Right lobe of liver (tissue), 6 donors: Measurements from ENCODE around the gene ZNF275. TPM values are rescaled to one million over a fixed set of nuclear protein-coding genes. Genes with fewer than 3 reads are reported as not detected.

ENCODE experiments used
- ATAC-seq, 4 donors: fragments of 200-7000 bp; cut with Tn5 transposase; one replicate each; pipeline ENCODE4 v1.9.1; 2020; ENCODE audit warnings: mild to moderate bottlenecking in 4 of 4, moderate library complexity in 4 of 4
- DNase-seq, 3 donors: peaks; one replicate each; pipeline ENCODE4 v3.0.0-alpha.2; 2020
- H3K27ac ChIP-seq, 3 donors: fragments of 200-600 bp; one replicate each; pipeline ENCODE4 v1.8.0; 2022
- H3K27me3 ChIP-seq, 2 donors: fragments of 200-600 bp; one replicate each; pipeline ENCODE4 v1.8.0; 2022
- H3K36me3 ChIP-seq, 4 donors: fragments of 200-600 bp; sonication (generic) in 1 of 4; one replicate each; pipeline versions ENCODE4 v1.5.1 to v1.8.0; 2017 to 2022; ENCODE audit warnings: control low read depth in 1 of 4
- H3K4me1 ChIP-seq, 4 donors: fragments of 200-600 bp; sonication (generic) in 1 of 4; one replicate each; pipeline versions ENCODE4 v1.5.1 to v1.8.0; 2017 to 2022; ENCODE audit warnings: control low read depth in 1 of 4
- H3K4me3 ChIP-seq, 3 donors: fragments of 200-600 bp; one replicate each; pipeline ENCODE4 v1.8.0; 2022
- H3K9me3 ChIP-seq, 4 donors: fragments of 200-600 bp; sonication (generic) in 1 of 4; one replicate each; pipeline versions ENCODE4 v1.5.1 to v1.8.0; 2017 to 2022; ENCODE audit warnings: control low read depth in 1 of 4
- CTCF ChIP-seq, 4 donors: fragments of 200-600 bp in 3 of 4; fragments of 450-650 bp in 1 of 4; IDR thresholded peaks; one replicate each; pipeline versions ENCODE4 v1.5.1 to v1.8.0; 2016 to 2022; ENCODE audit warnings: antibody characterized with exemption in 4 of 4, mild to moderate bottlenecking in 2 of 4
- POLR2A ChIP-seq: fragments of 450-650 bp; IDR thresholded peaks from one replicate; pipeline ENCODE4 v1.6.1; 2017; ENCODE audit warnings: antibody characterized with exemption, mild to moderate bottlenecking
- WGBS: methylation state at CpG from one replicate; pipeline ENCODE4 v1.1.6; 2018; ENCODE audit warnings: low coverage, low lambda C conversion rate; ENCODE audit not compliant: insufficient coverage; ENCODE audit errors: missing lambda C conversion rate; 5-methylcytosine and 5-hydroxymethylcytosine counted together
- intact Hi-C, 2 donors: fragments of 100-400 bp; cut with DNase I; formaldehyde crosslinking; loops; one replicate each; pipeline versions ENCODE4 v1.11.2 to v1.14.1; 2022
- total RNA-seq, 6 experiments: library from RNA; depleted of rRNA in 2 of 6; stranded (reverse); fragments of >200 nt in 2 of 6; fragmentation: NEBNext Ultra II Directional in 3 of 6; extraction: Animal tissue kit (Norgen Biotek cat#: 25700) in 3 of 6; gene quantifications; one replicate each; pipeline versions ENCODE4 v1.1.0 to v1.2.4, GENCODE V29; 2016 to 2023
- donor health status: DM: no; HTN: yes; CAD: no.
- donor health status: DM: no; HTN: no; CAD: no.
- donor health status: DM: no; HTN: no; CAD: no.
- donor health status: DM: no; HTN: yes; CAD: no.
- donor health status: DM: no; HTN: yes; CAD: no.

ZNF275 gene
- total RNA-seq, 6 experiments from 2014 or later: 8.1 to 12.0 (median 10.3) TPM

DNA sequence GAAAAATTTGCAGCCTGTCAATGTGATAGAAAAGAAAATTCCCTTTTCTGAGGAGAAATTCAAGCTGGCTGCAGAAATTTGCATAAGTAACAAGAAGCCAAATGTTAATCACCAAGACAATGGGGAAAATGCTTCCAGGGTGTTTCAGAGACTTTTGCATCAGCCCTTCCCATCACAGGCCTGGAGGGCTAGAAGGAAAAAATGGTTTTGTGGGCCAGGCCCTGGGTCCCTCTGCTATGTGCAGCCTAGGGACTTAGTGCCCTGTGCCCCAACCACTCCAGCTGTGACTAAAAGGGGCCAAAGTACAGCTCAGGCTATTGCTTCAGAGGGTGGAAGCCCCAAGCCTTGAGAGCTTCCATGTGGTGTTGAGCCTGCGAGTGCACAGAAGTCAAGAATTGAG lies 23.9 kb downstream of the ZNF275 start:
- intact Hi-C loops: no loop called here
- H3K4me1 ChIP-seq: no peaks in the 10 kb centered on the region
- no peaks in the 10 kb centered on the region for H3K9me3 ChIP-seq
- H3K36me3 ChIP-seq: no peaks in the 10 kb centered on the region
- DNase-seq: no peak
- ATAC-seq: no peak
- TF ChIP-seq POLR2A: no peak
- TF ChIP-seq CTCF (IDR thresholded peaks at IDR 0.05): no peak
- 20% methylated on average over 1 of the region's 1 CpG for WGBS
- H3K27me3 ChIP-seq: no peaks in the 10 kb centered on the region
- no peak overlapping the region for H3K4me3 ChIP-seq
- no peak overlapping the region for H3K27ac ChIP-seq

GRCh38 chrX:153361781-153362397 lies 27.9 kb downstream of the ZNF275 start:
- 14% methylated on average over 2 of the region's 2 CpGs for WGBS
- ATAC-seq: peak in 2 of 4 donors; percentile 26 to 53
- no peaks in the 10 kb centered on the region for H3K27me3 ChIP-seq
- DNase-seq: no peak
- no peak overlapping the region for H3K4me3 ChIP-seq
- H3K27ac ChIP-seq: no peak overlapping the region
- H3K4me1 ChIP-seq: no peaks in the 10 kb centered on the region
- no peaks in the 10 kb centered on the region for H3K36me3 ChIP-seq
- no peaks in the 10 kb centered on the region for H3K9me3 ChIP-seq
- TF ChIP-seq CTCF (IDR thresholded peaks at IDR 0.05): no peak
- TF ChIP-seq POLR2A: no peak
- intact Hi-C loops: no loop called here

DNA sequence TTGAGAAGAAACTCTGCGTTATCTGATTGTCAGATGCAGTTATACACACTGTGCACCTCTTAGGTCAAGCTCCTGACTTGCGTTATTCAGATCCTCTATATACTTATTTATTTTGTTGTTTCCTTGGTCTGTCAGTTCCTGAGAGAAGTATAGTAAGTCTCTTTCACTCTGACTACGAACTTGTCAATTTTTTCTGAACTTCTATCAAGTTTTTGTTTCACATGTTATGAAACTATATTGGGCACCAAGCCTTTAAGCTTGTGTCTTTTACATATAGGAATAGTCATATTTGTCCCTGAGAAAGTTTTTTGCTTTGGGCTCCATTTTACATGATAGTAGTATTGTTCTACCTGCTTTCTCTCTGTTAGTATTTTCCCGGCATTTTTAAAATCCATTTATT lies 31.7 kb downstream of the ZNF275 start:
- ATAC-seq (no peak), DNase-seq (no peak)
- H3K4me3 ChIP-seq: no peak overlapping the region
- no peaks in the 10 kb centered on the region for H3K27me3 ChIP-seq
- no peaks in the 10 kb centered on the region for H3K4me1 ChIP-seq
- H3K9me3 ChIP-seq: no peaks in the 10 kb centered on the region
- 61% methylated on average over 4 of the region's 4 CpGs for WGBS
- H3K36me3 ChIP-seq: no peaks in the 10 kb centered on the region
- H3K27ac ChIP-seq: no peak overlapping the region
- TF ChIP-seq CTCF (IDR thresholded peaks at IDR 0.05) (no peak), POLR2A (no peak)
- intact Hi-C loops: no loop called here

- WGBS: 68% methylated on average over 3 of the region's 3 CpGs
- H3K4me1 ChIP-seq: no peaks in the 10 kb centered on the region
Observed at GRCh38 chrX:153366119-153366518, 32.2 kb downstream of the ZNF275 start.

More at GRCh38 chrX:153366119-153366518, 32.2 kb downstream of the ZNF275 start:
- Histone ChIP-seq H3K36me3 (no peaks in the 10 kb centered on the region), H3K27me3 (no peaks in the 10 kb centered on the region), H3K9me3 (no peaks in the 10 kb centered on the region), H3K4me3 (no peak overlapping the region), H3K27ac (no peak overlapping the region)
- TF ChIP-seq POLR2A (no peak), CTCF (IDR thresholded peaks at IDR 0.05) (no peak)
- no peak for ATAC-seq
- intact Hi-C loops: no loop called here
- no peak for DNase-seq
